Activated CD4-positive, alpha-beta T cell treated with anti-CD3 and anti-CD28 coated beads, Interleukin-2, amount 10 ng/mL, durations not matched to agents 7 days and 5 days (primary cell): ENCODE data around the gene HDAC4. TPM values are rescaled to one million over a fixed set of nuclear protein-coding genes. Genes with fewer than 3 reads are reported as not detected.

Experiments used
- CTCF ChIA-PET: fragments of 350-600 bp; sonication (Branson Sonifier 250); formaldehyde crosslinking; loops from one replicate; lab custom pipeline; 2021; ENCODE audit warnings: antibody characterized with exemption; lab: Charles Lee
- POLR2A ChIA-PET: fragments of 350-600 bp; sonication (Branson Sonifier 250); formaldehyde crosslinking; loops from one replicate; lab custom pipeline; 2021; ENCODE audit warnings: antibody characterized with exemption; lab: Charles Lee
- DNase-seq: peaks from one replicate; pipeline ENCODE4 v3.0.0-alpha.2; 2020
- H3K27ac Mint-ChIP-seq: one replicate; pipeline ENCODE4 v1.8.0; 2021; ENCODE audit warnings: mild to moderate bottlenecking, moderate library complexity, mixed read lengths
- H3K27me3 Mint-ChIP-seq: one replicate; pipeline ENCODE4 v1.8.0; 2021; ENCODE audit warnings: mixed read lengths
- H3K36me3 Mint-ChIP-seq: one replicate; pipeline ENCODE4 v1.8.0; 2021; ENCODE audit warnings: low read depth, mixed read lengths
- H3K4me1 Mint-ChIP-seq: one replicate; pipeline ENCODE4 v1.8.0; 2021; ENCODE audit warnings: mixed read lengths
- H3K4me3 Mint-ChIP-seq: one replicate; pipeline ENCODE4 v1.8.0; 2021; ENCODE audit warnings: mild to moderate bottlenecking, moderate library complexity, mixed read lengths
- H3K9me3 Mint-ChIP-seq: one replicate; pipeline ENCODE4 v1.8.0; 2021; ENCODE audit warnings: mixed read lengths
- total RNA-seq, 2 experiments: library from RNA; stranded (reverse); gene quantifications; one replicate each; pipeline ENCODE4 v1.2.3, GENCODE V29; 2021

HDAC4 gene
- total RNA-seq, 2 experiments from 2014 or later: 57.1 to 68.4 TPM

DNA sequence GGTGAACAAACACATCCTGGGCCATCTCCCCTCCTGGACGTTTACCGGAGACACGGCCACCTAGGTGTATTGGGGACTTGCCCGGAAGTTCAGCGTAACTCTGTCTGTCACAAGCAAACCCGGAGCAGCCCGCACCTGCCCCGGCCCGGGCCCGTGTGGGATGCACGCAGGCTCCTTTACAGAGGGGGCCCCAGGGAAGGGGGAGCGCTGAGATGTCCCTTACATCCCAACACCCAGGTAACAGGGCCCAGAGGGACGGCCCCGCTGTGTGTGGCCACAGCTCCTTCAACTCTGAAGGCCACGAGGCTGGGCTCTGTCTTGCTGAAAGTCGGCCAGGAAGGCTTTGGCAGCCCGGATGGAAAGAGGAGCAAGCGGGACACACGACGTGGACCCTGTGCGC, 340.1 kb downstream of the HDAC4 start:
- H3K27me3 Mint-ChIP-seq: no peaks in the 10 kb centered on the region
- no peak overlapping the region for H3K27ac Mint-ChIP-seq
- POLR2A ChIA-PET: no interaction called here
- CTCF ChIA-PET: no interaction called here
- no peak for DNase-seq
- peaks cover 5% of the 10 kb centered on the region for H3K36me3 Mint-ChIP-seq
- no peak overlapping the region for H3K4me3 Mint-ChIP-seq
- H3K4me1 Mint-ChIP-seq: no peaks in the 10 kb centered on the region
- H3K9me3 Mint-ChIP-seq: no peaks in the 10 kb centered on the region

DNA sequence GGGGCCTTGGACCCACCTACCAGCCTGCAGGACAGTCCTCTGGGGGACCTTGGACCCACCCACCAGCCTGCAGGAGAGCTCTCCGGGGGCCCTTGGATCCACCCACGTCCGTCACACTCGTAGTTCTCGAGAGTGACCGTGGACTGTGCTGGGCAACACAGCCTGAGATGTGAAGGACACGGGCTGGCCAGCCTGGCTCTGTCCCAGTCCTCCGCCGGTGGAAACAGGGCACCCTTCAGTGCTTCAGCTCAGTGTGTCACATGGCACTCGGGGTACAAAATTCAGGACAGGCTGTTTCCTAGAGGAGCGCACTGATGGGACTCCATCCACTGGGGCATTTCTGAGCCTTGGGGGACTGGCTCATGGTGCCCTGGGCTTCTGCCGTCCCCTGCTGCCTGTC, 341.0 kb downstream of the HDAC4 start:
- ChIA-PET CTCF (no interaction called here), POLR2A (no interaction called here)
- H3K36me3 Mint-ChIP-seq: peaks cover 11% of the 10 kb centered on the region

DNA sequence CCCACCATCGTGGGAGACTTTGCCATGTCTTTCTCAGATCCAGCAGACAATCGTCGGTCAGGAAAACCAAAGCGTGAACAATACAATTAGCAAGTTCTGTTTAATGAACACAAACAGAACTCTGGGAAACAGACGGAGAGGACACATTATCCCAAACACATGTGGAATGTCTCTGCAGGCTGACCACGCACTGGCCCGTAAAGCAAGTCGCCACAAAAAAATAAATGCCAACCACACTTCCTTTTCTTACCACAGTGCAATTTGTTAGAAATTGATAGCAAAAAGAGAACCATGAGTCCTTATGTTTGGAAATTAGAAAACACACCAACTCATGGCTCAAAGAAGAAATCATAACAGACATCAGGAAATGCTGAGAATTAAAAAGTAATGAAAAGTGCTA, 342.1 kb downstream of the HDAC4 start:
- Mint-ChIP-seq H3K27me3 (no peaks in the 10 kb centered on the region), H3K9me3 (no peaks in the 10 kb centered on the region), H3K36me3 (peaks cover 11% of the 10 kb centered on the region), H3K4me3 (no peak overlapping the region), H3K4me1 (no peaks in the 10 kb centered on the region), H3K27ac (no peak overlapping the region)
- DNase-seq: no peak
- CTCF ChIA-PET: no interaction called here
- POLR2A ChIA-PET: no interaction called here

More for the DNA sequence above, 341.0 kb downstream of the HDAC4 start:
- Mint-ChIP-seq H3K4me1 (no peaks in the 10 kb centered on the region), H3K9me3 (no peaks in the 10 kb centered on the region), H3K4me3 (no peak overlapping the region), H3K27ac (no peak overlapping the region), H3K27me3 (no peaks in the 10 kb centered on the region)
- DNase-seq: no peak

DNA sequence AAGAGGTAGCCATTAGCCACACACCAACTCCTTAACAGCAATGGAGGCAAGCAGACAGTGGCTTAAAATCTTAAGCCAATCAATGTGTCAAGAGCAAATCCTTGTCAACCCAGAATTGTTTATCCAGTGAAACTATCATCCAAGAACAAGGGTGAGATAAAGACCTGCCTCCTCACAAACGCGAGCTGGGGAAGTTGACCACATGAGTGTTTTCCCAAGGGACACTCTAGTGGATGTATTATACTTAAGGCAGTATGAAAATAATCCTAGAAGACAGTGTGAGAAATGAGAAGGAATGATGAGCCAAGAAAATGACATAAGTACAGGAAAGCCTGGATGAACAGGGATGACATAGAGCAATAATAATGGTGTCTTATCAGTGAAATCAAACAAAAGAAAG, 343.3 kb downstream of the HDAC4 start:
- H3K4me1 Mint-ChIP-seq: no peaks in the 10 kb centered on the region
- no peak overlapping the region for H3K27ac Mint-ChIP-seq
- ChIA-PET CTCF (no interaction called here), POLR2A (no interaction called here)
- no peaks in the 10 kb centered on the region for H3K9me3 Mint-ChIP-seq
- H3K4me3 Mint-ChIP-seq: no peak overlapping the region
- no peak for DNase-seq
- peaks cover 20% of the 10 kb centered on the region for H3K36me3 Mint-ChIP-seq
- H3K27me3 Mint-ChIP-seq: no peaks in the 10 kb centered on the region

DNA sequence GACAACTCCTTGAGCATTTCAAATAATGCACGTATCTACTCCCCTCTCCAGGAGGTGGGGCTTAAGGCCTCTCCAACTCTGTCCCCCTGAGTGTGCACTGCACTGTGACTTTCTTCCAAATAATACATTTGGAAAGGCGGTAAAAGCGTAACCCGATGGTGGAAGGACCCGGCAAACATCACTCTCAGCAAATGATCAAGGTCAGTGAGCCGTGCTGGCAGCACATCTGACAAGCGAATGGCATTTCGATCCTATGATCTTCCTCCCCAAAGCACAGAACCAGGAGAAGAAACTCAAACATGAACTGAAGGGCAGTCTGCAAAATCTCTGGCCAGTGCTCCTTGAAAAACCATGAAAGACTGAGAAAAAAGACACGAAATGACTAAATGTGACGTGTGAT, 344.2 kb downstream of the HDAC4 start:
- H3K27me3 Mint-ChIP-seq: no peaks in the 10 kb centered on the region
- no peak overlapping the region for H3K27ac Mint-ChIP-seq
- DNase-seq: no peak
- H3K4me1 Mint-ChIP-seq: no peaks in the 10 kb centered on the region
- peaks cover 25% of the 10 kb centered on the region for H3K36me3 Mint-ChIP-seq
- no peak overlapping the region for H3K4me3 Mint-ChIP-seq
- no peaks in the 10 kb centered on the region for H3K9me3 Mint-ChIP-seq
- ChIA-PET CTCF (no interaction called here), POLR2A (no interaction called here)

DNA sequence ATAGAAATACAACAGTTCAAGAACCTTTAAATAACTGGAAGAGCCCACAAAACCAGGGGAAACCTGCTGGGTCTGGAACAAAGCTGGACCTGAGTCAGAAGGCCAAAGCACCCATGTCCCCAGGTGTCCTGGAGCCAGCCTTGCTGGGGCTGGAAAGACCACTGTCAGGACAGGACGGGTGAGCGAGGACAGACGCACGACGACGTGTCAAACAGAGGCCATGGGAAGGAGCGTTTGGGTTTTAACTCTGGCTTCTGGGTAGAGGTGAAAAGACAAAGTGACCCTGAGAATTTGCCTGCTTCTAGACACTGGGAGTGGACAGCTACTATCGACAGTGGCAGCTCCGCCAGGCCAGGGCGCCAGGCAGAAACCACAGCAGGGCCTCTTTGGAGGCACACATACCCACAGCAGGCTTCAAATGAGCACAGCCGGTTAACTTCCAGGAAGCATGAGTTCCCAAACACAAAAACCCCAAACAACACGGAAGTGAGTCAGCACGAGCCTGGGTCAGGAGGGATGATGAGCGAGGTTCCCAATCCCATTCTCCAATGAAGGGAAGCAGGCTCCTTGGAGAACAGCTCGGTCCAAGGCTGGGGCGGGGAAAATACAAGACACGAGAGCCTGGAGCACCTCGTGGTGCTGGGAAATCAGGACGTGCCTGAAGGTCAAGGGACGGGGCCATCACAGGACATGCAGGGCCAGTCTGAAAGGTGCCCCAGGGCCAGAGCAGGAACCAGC, 344.9 kb downstream of the HDAC4 start:
- DNase-seq: no peak
- POLR2A ChIA-PET: no interaction called here
- Mint-ChIP-seq H3K4me3 (no peak overlapping the region), H3K9me3 (no peaks in the 10 kb centered on the region), H3K4me1 (no peaks in the 10 kb centered on the region), H3K27me3 (no peaks in the 10 kb centered on the region), H3K27ac (no peak overlapping the region), H3K36me3 (peaks cover 23% of the 10 kb centered on the region)
- CTCF ChIA-PET: interaction anchor here (0.8 kb wide), 1 partner anchor 598 kb away, joined by 5 read pairs; no protein-coding TSS in a partner anchor

DNA sequence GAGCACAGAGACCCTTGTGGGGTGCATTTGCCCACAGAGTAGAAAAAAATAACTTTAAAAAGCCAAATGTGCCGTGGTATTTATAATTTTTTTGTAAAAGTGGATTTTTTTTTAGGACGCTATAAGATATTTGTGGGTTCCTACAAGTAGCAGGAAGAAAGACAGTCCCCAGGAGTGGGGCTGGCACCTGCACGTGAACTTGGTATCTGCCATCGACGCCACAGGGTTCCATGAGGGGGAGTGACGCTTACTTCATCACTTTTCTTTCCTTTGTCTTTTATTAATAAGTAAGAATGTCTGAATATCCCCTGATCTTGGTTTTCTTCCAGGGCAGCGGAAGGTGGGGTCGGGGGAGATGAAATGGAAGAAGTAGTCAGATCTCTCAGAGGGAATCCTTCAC, 345.9 kb downstream of the HDAC4 start:
- Mint-ChIP-seq H3K9me3 (no peaks in the 10 kb centered on the region), H3K27me3 (no peaks in the 10 kb centered on the region), H3K4me1 (no peaks in the 10 kb centered on the region), H3K36me3 (peaks cover 23% of the 10 kb centered on the region), H3K4me3 (no peak overlapping the region), H3K27ac (no peak overlapping the region)
- ChIA-PET CTCF (no interaction called here), POLR2A (no interaction called here)
- DNase-seq: no peak

DNA sequence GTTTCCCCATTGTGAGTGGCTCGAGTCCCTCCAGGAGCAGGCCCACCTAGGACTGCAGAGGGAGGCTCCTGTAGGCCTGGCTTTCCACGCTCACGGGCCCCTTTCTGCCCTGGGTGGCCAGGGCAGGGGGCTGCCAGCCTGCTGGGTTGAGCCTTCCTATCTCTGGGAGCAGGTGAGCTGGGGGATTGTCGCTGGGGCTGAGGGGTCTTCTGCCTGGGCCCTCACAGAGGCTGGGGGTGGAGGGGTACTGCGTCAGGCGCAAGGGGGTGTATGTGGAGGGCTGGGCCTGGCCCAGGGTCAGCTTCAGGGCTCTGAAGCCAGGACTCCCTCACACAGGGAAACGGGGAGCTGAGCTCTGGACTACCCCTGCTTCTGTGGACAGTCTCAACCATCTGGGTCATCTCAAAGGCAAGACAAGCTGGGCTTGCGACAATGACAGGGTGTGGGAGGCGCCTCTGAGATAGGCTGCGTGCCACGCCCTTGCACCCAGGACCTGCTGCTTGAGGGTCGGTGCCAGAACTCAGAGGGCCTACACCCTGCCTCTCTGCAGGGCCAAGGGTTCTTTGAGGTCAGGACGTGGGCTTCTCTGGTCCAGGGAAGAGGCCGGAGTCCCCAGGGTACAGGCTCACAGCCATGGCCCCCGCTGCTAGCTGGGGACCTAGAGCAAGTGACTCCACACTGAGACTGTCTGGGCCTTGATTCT, 346.9 kb downstream of the HDAC4 start:
- H3K4me3 Mint-ChIP-seq: no peak overlapping the region
- H3K27ac Mint-ChIP-seq: no peak overlapping the region
- POLR2A ChIA-PET: no interaction called here

DNA sequence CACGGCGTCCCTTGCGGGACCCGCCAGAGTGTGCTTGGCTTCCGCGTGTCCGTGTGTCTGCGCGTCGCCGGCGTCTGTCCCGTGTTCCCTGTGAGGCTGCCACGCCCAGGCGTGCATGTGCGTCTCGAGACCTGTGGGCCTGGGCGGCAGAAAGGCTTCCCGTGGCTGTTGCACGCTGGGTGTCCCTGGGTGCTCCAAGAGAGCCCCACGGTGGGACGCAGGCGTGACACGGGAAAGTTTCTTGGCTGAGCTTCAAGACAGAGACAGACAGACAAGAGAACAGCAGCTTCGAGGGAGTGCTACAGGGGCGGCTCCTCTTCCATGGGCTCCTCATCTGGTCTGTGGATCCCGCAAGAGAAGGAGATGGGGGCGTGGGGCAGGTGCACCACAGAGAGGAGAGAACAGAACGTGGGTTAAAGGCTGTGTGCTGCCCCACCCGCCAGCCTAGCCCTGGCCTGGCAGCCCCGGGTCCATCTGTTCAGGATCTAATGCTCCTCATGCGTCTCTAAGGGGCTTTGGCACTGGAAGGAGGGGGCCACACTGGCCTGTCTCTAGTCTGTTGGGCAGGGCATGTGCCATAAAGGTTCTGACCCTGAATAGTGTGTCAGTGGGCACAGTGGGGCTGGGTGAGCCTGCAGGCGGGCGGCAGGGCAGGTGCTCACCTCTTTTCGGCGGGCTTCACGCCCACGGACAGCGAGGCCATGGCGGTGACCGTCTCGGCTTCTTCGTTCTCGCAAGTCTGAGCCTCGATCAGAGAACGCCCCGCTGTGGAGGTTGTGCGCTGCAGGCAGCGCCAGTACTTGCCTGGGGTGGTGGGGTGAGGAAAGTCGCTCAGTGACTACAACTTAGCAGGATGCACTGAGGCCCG, 347.8 kb downstream of the HDAC4 start:
- ChIA-PET POLR2A (no interaction called here), CTCF (interaction anchor here (0.9 kb wide), 1 partner anchor 23 kb away, joined by 3 read pairs; no protein-coding TSS in a partner anchor)
- peaks cover 23% of the 10 kb centered on the region for H3K36me3 Mint-ChIP-seq
- H3K4me3 Mint-ChIP-seq: no peak overlapping the region
- H3K4me1 Mint-ChIP-seq: no peaks in the 10 kb centered on the region
- no peak for DNase-seq
- no peaks in the 10 kb centered on the region for H3K27me3 Mint-ChIP-seq
- no peaks in the 10 kb centered on the region for H3K9me3 Mint-ChIP-seq
- H3K27ac Mint-ChIP-seq: no peak overlapping the region

More for the DNA sequence above, 346.9 kb downstream of the HDAC4 start:
- Mint-ChIP-seq H3K36me3 (peaks cover 23% of the 10 kb centered on the region), H3K4me1 (no peaks in the 10 kb centered on the region), H3K9me3 (no peaks in the 10 kb centered on the region), H3K27me3 (no peaks in the 10 kb centered on the region)
- CTCF ChIA-PET: no interaction called here
- no peak for DNase-seq

DNA sequence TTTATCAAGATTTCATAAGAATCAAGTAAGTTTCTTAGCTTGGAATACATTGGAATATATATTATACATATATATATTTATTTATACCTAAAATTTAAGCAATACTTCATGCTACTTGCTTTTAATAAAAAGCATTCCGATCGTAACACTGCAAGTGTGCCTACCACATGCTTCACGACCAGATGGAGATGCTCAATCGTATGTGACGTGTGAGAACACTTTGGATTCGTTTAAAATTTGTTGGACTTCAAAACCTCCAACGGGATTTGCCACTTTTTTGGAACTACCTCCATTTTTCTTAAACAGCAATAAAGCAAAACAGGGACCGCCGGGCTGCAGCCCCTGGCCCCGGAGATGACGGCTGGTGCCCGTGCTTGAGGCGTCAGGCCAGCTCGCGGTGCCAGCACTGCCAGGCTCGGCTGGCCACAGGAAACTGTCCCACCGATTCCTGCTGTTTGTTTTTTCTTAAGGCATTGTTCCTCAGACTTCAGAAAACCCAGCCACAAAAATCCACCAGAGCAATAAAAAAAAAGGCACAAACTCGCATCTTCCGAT, 348.9 kb downstream of the HDAC4 start:
- ChIA-PET CTCF (interaction anchor here (0.9 kb wide), 1 partner anchor 24 kb away, joined by 3 read pairs; no protein-coding TSS in a partner anchor), POLR2A (no interaction called here)

DNA sequence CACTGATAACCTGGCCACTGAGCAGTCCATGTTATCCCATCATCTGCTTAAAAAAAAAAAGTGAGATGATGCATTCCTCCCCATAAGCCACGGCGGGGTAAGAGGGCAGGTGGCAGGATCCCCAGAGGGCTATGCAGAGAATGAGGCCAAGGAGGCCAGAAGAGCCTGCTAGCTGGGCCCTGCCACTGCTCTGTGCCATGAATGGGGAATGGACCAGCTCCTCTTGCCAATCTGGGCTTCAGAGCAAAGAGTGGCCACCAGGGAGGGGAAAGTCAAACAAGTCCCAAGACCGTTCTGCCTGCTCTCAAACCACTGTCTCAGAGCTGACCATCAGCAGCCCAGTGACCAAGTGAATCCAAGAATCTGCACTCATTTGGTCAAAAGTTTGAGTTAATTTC, 350.6 kb downstream of the HDAC4 start:
- H3K36me3 Mint-ChIP-seq: peaks cover 18% of the 10 kb centered on the region
- no peak for DNase-seq
- H3K27me3 Mint-ChIP-seq: no peaks in the 10 kb centered on the region
- H3K27ac Mint-ChIP-seq: no peak overlapping the region
- POLR2A ChIA-PET: no interaction called here
- H3K4me3 Mint-ChIP-seq: no peak overlapping the region
- no peaks in the 10 kb centered on the region for H3K9me3 Mint-ChIP-seq
- CTCF ChIA-PET: interaction anchor here (0.6 kb wide), 1 partner anchor 406 kb away, joined by 3 read pairs; no protein-coding TSS in a partner anchor
- no peaks in the 10 kb centered on the region for H3K4me1 Mint-ChIP-seq

More for the DNA sequence above, 348.9 kb downstream of the HDAC4 start:
- no peak for DNase-seq
- Mint-ChIP-seq H3K4me1 (no peaks in the 10 kb centered on the region), H3K27ac (no peak overlapping the region), H3K9me3 (no peaks in the 10 kb centered on the region), H3K36me3 (peaks cover 23% of the 10 kb centered on the region), H3K4me3 (no peak overlapping the region), H3K27me3 (no peaks in the 10 kb centered on the region)

DNA sequence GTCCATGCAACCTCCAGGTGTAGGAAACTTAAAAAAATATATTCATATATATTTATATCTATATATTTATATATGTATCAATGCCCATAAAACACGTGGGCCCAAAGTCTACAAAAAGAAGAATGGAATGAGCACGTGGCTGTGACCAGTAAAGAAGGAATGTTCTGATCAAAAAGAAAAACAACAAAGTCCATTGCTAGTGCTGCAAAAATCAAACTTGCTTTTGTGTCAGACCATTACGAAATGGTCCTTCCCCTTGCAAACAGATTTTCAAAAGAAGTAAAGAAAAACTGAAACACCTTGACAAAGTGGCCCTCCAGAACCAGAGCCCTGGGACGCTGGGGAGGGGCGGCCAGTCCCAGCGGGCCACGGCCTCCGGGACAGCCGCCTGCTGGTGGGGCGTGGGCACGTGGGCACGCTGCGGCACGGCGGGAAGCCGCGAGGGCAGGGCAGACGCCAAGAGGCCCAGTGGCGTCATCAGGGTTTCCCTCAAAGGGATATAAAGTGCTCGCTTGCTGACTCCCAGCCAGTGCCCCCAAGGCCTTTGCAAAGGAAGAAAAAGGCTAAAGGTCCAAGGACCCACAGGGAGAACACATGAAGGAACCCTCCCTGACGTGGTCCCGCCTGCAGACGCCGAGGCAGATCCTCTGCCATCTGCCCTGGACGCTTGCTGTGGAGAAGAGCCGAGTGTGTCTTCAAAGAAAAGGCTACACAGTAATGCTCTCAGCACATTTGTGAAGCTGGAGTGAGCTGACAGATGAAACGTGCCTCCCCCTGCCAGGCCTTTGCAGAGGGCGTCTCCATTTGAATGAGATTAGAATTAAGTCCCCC, 351.2 kb downstream of the HDAC4 start:
- Mint-ChIP-seq H3K36me3 (peaks cover 13% of the 10 kb centered on the region), H3K4me1 (peaks cover 5% of the 10 kb centered on the region), H3K4me3 (no peak overlapping the region), H3K27ac (no peak overlapping the region), H3K9me3 (no peaks in the 10 kb centered on the region), H3K27me3 (no peaks in the 10 kb centered on the region)
- no peak for DNase-seq
- POLR2A ChIA-PET: no interaction called here
- CTCF ChIA-PET: interaction anchor here (0.6 kb wide), 1 partner anchor 407 kb away, joined by 3 read pairs; no protein-coding TSS in a partner anchor
